Peyer's patch (tissue), 4 donors: ENCODE results near the gene MYO1H. TPM values are rescaled to one million over a fixed set of nuclear protein-coding genes. Genes with fewer than 3 reads are reported as not detected.

Experiments used
- DNase-seq, 3 donors: peaks; one replicate each; pipeline ENCODE4 v3.0.0-alpha.2; 2017 to 2019
- H3K27ac ChIP-seq, 4 donors: fragments of 200-600 bp; sonication (generic); one replicate each; pipeline ENCODE4 v1.5.1; 2016 to 2019
- H3K27me3 ChIP-seq, 2 donors: fragments of 200-600 bp; sonication (generic); one replicate each; pipeline ENCODE4 v1.5.1; 2019
- H3K36me3 ChIP-seq, 3 donors: fragments of 200-600 bp; sonication (generic); one replicate each; pipeline ENCODE4 v1.5.1; 2016 to 2019
- H3K4me1 ChIP-seq, 4 donors: fragments of 200-600 bp; sonication (generic); one replicate each; pipeline ENCODE4 v1.5.1; 2016 to 2019
- H3K4me3 ChIP-seq, 4 donors: fragments of 200-600 bp; sonication (generic); 1 replicate in 3 of 4; 2 replicates in 1 of 4; pipeline ENCODE4 v1.5.1; 2016 to 2019; ENCODE audit warnings: mild to moderate bottlenecking in 1 of 4
- H3K9me3 ChIP-seq, 4 donors: fragments of 200-600 bp; sonication (generic); one replicate each; pipeline ENCODE4 v1.5.1; 2016 to 2019; ENCODE audit warnings: mild to moderate bottlenecking in 1 of 4
- CTCF ChIP-seq, 6 experiments: fragments of 450-650 bp in 4 of 6; fragments of 200-600 bp in 2 of 6; sonication (generic) in 1 of 6; IDR thresholded peaks; one replicate each; pipeline ENCODE4 v1.5.1; 2017 to 2019; ENCODE audit warnings: antibody characterized with exemption in 6 of 6, mild to moderate bottlenecking in 3 of 6, moderate library complexity in 1 of 6
- POLR2A ChIP-seq, 2 donors: fragments of 450-650 bp; IDR thresholded peaks; one replicate each; pipeline ENCODE4 v1.5.1; 2017; ENCODE audit warnings: antibody characterized with exemption in 2 of 2, mild to moderate bottlenecking in 2 of 2, moderate library complexity in 2 of 2
- total RNA-seq, 4 donors: library from RNA; depleted of rRNA; stranded (reverse); fragments of >200 nt; gene quantifications; one replicate each; pipeline ENCODE4 v1.1.0, GENCODE V29; 2016

Gene MYO1H
- total RNA-seq, 4 donors from 2014 or later = not detected

GRCh38 chr12:109497675-109498074 lies 150.0 kb downstream of the MYO1H start:
- peaks cover 0 to 94% (median 0%) of the 10 kb centered on the region in 3 donors for H3K36me3 ChIP-seq

More at GRCh38 chr12:109497675-109498074, 150.0 kb downstream of the MYO1H start:
- no peak for DNase-seq
- Histone ChIP-seq H3K4me3 (no peak overlapping the region), H3K27ac (no peak overlapping the region), H3K27me3 (no peaks in the 10 kb centered on the region), H3K9me3 (no peaks in the 10 kb centered on the region), H3K4me1 (no peaks in the 10 kb centered on the region)
- TF ChIP-seq CTCF (IDR thresholded peaks at IDR 0.05) = no peak
- no peak for TF ChIP-seq POLR2A (IDR thresholded peaks at IDR 0.05)

Other genes with a start within 250 kb of the MYO1H start
- gene ACACB, start 231.3 kb upstream of the MYO1H start, total RNA-seq = 100 to 1,000 TPM in 3 of 4 donors, 10 to 100 TPM in 1; 56.0 to 179 (median 152) TPM
- gene FOXN4, start 38.6 kb upstream of the MYO1H start, total RNA-seq = not detected
- 10 to 100 TPM; 18.4 to 53.6 (median 28.8) TPM for gene KCTD10, start 129.4 kb downstream of the MYO1H start, total RNA-seq
- 10 to 100 TPM; 43.8 to 77.0 (median 57.3) TPM for gene UBE3B, start 129.7 kb downstream of the MYO1H start, total RNA-seq
- 10 to 100 TPM; 30.8 to 41.4 (median 32.1) TPM for gene MMAB, start 225.6 kb downstream of the MYO1H start, total RNA-seq
- 10 to 100 TPM in 3 of 4 donors, 1 to 10 TPM in 1; 3.3 to 66.7 (median 41.6) TPM for gene MVK, start 225.9 kb downstream of the MYO1H start, total RNA-seq